NCI-H1092 treated with DMSO at 0.1 percent for 48 hours (cell line): ENCODE results near the gene FBXO36.
A peak's percentile ranks its signal among the peaks of the same experiment; 100 is the strongest.

Experiments used
- DNase-seq: peaks from one replicate; lab custom pipeline; 2025; lab: John Stamatoyannopoulos, UW

The FBXO36 gene

GRCh38 chr2:229970406-229970805, 48.1 kb downstream of the FBXO36 start:
- DNase-seq, result no peak

- no peak for DNase-seq
Observed at GRCh38 chr2:229971298-229971790, 49.0 kb downstream of the FBXO36 start.

GRCh38 chr2:229974266-229974665, 52.0 kb downstream of the FBXO36 start:
- DNase-seq, result no peak

- DNase-seq, result peak; percentile 2
Observed at GRCh38 chr2:229980431-229981184, 58.3 kb downstream of the FBXO36 start.

- no peak for DNase-seq
Observed at GRCh38 chr2:229993236-229993635, 70.9 kb downstream of the FBXO36 start.

- DNase-seq, result no peak
Observed at GRCh38 chr2:229996320-229996719, 74.0 kb downstream of the FBXO36 start.

- DNase-seq, result no peak
Observed at GRCh38 chr2:229997565-229997964, 75.3 kb downstream of the FBXO36 start.

GRCh38 chr2:230000118-230000841, 78.0 kb downstream of the FBXO36 start:
- DNase-seq, result no peak

GRCh38 chr2:230007931-230008707, 85.8 kb downstream of the FBXO36 start:
- DNase-seq, result peak; percentile 46

GRCh38 chr2:230008708-230009066, 86.4 kb downstream of the FBXO36 start:
- no peak for DNase-seq

- no peak for DNase-seq
Observed at GRCh38 chr2:230010501-230010900, 88.2 kb downstream of the FBXO36 start.

- no peak for DNase-seq
Observed at GRCh38 chr2:230011617-230012016, 89.3 kb downstream of the FBXO36 start.

- DNase-seq, result no peak
Observed at GRCh38 chr2:230012267-230012884, 90.1 kb downstream of the FBXO36 start.

GRCh38 chr2:230016844-230017243, 94.5 kb downstream of the FBXO36 start:
- no peak for DNase-seq

GRCh38 chr2:230018153-230018552, 95.8 kb downstream of the FBXO36 start:
- no peak for DNase-seq

- no peak for DNase-seq
Observed at GRCh38 chr2:230019742-230020141, 97.4 kb downstream of the FBXO36 start.

- DNase-seq, result no peak
Observed at GRCh38 chr2:230023313-230023712, 101.0 kb downstream of the FBXO36 start.

GRCh38 chr2:230042195-230042594, 119.9 kb downstream of the FBXO36 start:
- no peak for DNase-seq

- no peak for DNase-seq
Observed at GRCh38 chr2:230043025-230043424, 120.7 kb downstream of the FBXO36 start.

GRCh38 chr2:230043461-230043860, 121.2 kb downstream of the FBXO36 start:
- no peak for DNase-seq

- DNase-seq, result no peak
Observed at GRCh38 chr2:230046491-230046890, 124.2 kb downstream of the FBXO36 start.

GRCh38 chr2:230048010-230048671, 125.8 kb downstream of the FBXO36 start:
- no peak for DNase-seq
